ENCODE data around the gene ZC2HC1B. TPM values are rescaled to one million over a fixed set of nuclear protein-coding genes. Genes with fewer than 3 reads are reported as not detected.

Gene ZC2HC1B
- total RNA-seq, 1 experiment from 2014 or later: not detected

- H3K9me3 Mint-ChIP-seq (ENCODE audit: unreplicated experiment): no peaks in the 10 kb centered on the region
- Histone ChIP-seq H3K4me3 (ENCODE audit: low read depth, low read length) (no peak overlapping the region), H3K4me1 (peaks cover 25% of the 10 kb centered on the region), H3K36me3 (ENCODE audit: control insufficient read depth, insufficient read depth, low read length) (no peaks in the 10 kb centered on the region), H3K27me3 (replicated peaks; ENCODE audit: control insufficient read depth, insufficient read depth, low read length) (no peaks in the 10 kb centered on the region), H3K9me3 (no peaks in the 10 kb centered on the region)
- H3K27ac Mint-ChIP-seq (ENCODE audit: unreplicated experiment): no peak overlapping the region
- BruUV-seq (replicated peaks): no TSS peak
- H3K36me3 Mint-ChIP-seq (ENCODE audit: insufficient read depth, unreplicated experiment): no peaks in the 10 kb centered on the region
- POLR2A ChIA-PET: interaction anchor here (0.7 kb wide), 1 partner anchor 118 kb away, joined by 3 read pairs; the partner anchor contains the start of gene LTV1
- intact Hi-C loops (cut with micrococcal nuclease; ENCODE audit: unreplicated experiment): no loop called here
- CTCF ChIA-PET: interaction anchor here (0.5 kb wide), 1 partner anchor 19 kb away, joined by 3 read pairs; no protein-coding TSS in a partner anchor
- no peak for TF ChIP-seq CTCF (IDR thresholded peaks at IDR 0.05; ENCODE audit: insufficient read depth in 1 of 2, low read depth in 1 of 2, low read length in 1 of 2, severe bottlenecking in 1 of 2, unreplicated experiment in 1 of 2)
- H3K4me1 Mint-ChIP-seq (ENCODE audit: low read depth, unreplicated experiment): peaks cover 16% of the 10 kb centered on the region
- H3K27me3 Mint-ChIP-seq (ENCODE audit: insufficient read depth, unreplicated experiment): peaks cover 19% of the 10 kb centered on the region
- DNase-seq: no peak
- no peak overlapping the region for H3K4me3 Mint-ChIP-seq (ENCODE audit: unreplicated experiment)
These were observed 96.8 kb downstream of the ZC2HC1B start for GRCh38 chr6:143961066-143961465.

DNA sequence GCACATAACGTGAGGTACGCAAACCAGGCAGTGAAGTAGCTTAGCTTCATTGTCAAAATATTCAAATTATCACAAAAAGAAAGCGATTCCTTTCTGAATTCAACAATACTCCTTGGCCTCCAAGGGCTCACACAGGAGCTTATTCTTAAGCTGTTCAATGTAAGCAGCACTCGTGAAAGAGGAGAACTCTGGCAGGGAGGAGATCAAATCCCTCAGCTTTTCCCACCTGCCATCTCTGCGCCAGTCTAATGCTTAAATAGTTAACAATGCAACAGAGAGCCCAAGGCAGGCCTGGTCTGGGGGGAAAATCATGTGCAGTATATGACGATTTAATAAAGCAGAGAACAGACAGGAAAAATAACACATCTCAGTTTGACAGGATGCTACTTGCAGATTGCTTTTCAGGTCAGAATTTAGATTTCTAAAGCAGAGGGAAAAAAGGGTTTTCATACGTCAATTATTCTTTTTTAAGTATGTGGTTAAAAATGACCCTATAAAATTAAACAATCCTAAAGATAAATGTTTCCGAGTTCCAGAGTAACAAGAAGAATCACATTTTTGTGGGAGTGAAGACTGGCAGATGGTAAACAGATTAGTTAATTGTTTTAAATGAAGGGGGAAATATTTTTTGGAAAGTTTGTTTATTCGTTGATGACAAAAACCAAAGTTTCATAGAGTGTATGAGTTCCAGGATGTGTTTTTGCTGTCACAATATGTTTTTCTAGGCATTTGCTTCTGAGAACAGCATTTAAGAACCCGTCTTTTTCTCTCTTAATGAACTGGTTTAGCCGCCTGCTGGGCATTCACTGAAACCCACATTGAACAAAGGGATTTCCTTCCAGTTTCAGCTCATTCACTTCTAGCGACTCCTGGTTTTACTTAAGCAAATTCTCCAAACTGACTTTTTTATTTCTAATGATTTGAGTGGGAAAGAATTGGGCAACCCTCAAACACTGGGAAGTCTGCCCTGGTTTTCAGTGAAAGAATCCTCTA lies 97.9 kb downstream of the ZC2HC1B start:
- H3K27me3 ChIP-seq (replicated peaks; ENCODE audit: control insufficient read depth, insufficient read depth, low read length): no peaks in the 10 kb centered on the region
- no peak overlapping the region for H3K4me3 Mint-ChIP-seq (ENCODE audit: unreplicated experiment)
- H3K4me1 ChIP-seq: peaks cover 25% of the 10 kb centered on the region
- no peaks in the 10 kb centered on the region for H3K9me3 ChIP-seq
- peaks cover 23% of the 10 kb centered on the region for H3K27me3 Mint-ChIP-seq (ENCODE audit: insufficient read depth, unreplicated experiment)
- H3K36me3 Mint-ChIP-seq (ENCODE audit: insufficient read depth, unreplicated experiment): no peaks in the 10 kb centered on the region
- TF ChIP-seq CTCF (IDR thresholded peaks at IDR 0.05; ENCODE audit: insufficient read depth in 1 of 2, low read depth in 1 of 2, low read length in 1 of 2, severe bottlenecking in 1 of 2, unreplicated experiment in 1 of 2): peak in 1 of 2 experiments; percentile 27
- BruUV-seq (replicated peaks): no TSS peak
- H3K4me1 Mint-ChIP-seq (ENCODE audit: low read depth, unreplicated experiment): peaks cover 16% of the 10 kb centered on the region
- no peak for DNase-seq
- no peak overlapping the region for H3K27ac Mint-ChIP-seq (ENCODE audit: unreplicated experiment)
- H3K4me3 ChIP-seq (ENCODE audit: low read depth, low read length): no peak overlapping the region
- H3K9me3 Mint-ChIP-seq (ENCODE audit: unreplicated experiment): no peaks in the 10 kb centered on the region
- ChIA-PET POLR2A (interaction anchor here (0.7 kb wide), 1 partner anchor 119 kb away, joined by 3 read pairs; the partner anchor contains the start of gene LTV1), CTCF (interaction anchor here (1.0 kb wide), 1 partner anchor 22 kb away, joined by 4 read pairs; no protein-coding TSS in a partner anchor)
- intact Hi-C loops (cut with micrococcal nuclease; ENCODE audit: unreplicated experiment): no loop called here
- H3K36me3 ChIP-seq (ENCODE audit: control insufficient read depth, insufficient read depth, low read length): no peaks in the 10 kb centered on the region

DNA sequence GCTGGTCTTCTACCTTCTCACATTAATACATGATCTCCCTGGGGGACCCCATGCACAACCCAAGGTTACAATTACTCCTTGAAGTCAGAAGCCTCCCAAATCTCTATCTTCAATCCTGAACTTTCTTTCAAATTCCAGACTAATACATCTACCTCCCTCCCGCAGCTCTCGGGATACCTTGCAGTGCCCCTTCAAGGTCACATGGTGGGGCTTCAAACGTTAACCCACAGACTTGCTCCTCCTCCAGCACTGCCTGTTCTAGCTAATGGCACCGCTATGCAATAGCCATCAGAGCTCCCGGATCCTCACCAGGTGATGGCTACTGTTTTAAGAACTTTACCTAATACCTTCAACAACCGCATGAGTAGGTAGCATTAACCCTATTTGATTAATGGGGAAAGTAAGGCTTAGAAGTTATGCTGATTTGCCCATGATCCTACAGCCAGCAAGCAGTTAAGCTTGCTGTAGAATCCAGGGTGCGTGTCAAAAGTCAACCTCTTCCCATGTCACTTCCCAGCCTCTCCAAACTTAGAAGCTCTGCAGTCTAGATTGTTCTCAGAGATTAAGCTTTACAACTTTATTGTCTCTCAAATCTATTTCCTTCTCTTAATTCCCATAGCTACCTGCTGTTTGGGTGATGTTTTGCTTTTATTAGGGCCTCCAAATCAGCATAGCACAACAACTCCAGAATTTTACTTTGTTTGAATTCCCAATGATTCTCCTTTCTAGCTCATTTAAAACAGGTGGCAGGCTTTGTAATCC lies 99.1 kb downstream of the ZC2HC1B start:
- DNase-seq: no peak
- no peak overlapping the region for H3K4me3 ChIP-seq (ENCODE audit: low read depth, low read length)
- TF ChIP-seq CTCF (IDR thresholded peaks at IDR 0.05; ENCODE audit: insufficient read depth in 1 of 2, low read depth in 1 of 2, low read length in 1 of 2, severe bottlenecking in 1 of 2, unreplicated experiment in 1 of 2): no peak
- no TSS peak for BruUV-seq (replicated peaks)
- no peaks in the 10 kb centered on the region for H3K36me3 Mint-ChIP-seq (ENCODE audit: insufficient read depth, unreplicated experiment)
- ChIA-PET CTCF (interaction anchor here (0.9 to 1.0 kb wide), 2 partner anchors 23 to 125 kb away, joined by 3 to 4 read pairs; no protein-coding TSS in a partner anchor), POLR2A (no interaction called here)
- H3K4me3 Mint-ChIP-seq (ENCODE audit: unreplicated experiment): no peak overlapping the region
- peaks cover 20% of the 10 kb centered on the region for H3K4me1 ChIP-seq
- no peak overlapping the region for H3K27ac Mint-ChIP-seq (ENCODE audit: unreplicated experiment)
- peaks cover 16% of the 10 kb centered on the region for H3K4me1 Mint-ChIP-seq (ENCODE audit: low read depth, unreplicated experiment)
- intact Hi-C loops (cut with micrococcal nuclease; ENCODE audit: unreplicated experiment): no loop called here
- H3K36me3 ChIP-seq (ENCODE audit: control insufficient read depth, insufficient read depth, low read length): no peaks in the 10 kb centered on the region
- H3K27me3 ChIP-seq (replicated peaks; ENCODE audit: control insufficient read depth, insufficient read depth, low read length): no peaks in the 10 kb centered on the region
- peaks cover 31% of the 10 kb centered on the region for H3K27me3 Mint-ChIP-seq (ENCODE audit: insufficient read depth, unreplicated experiment)
- H3K9me3 Mint-ChIP-seq (ENCODE audit: unreplicated experiment): no peaks in the 10 kb centered on the region
- H3K9me3 ChIP-seq: no peaks in the 10 kb centered on the region

All from Caco-2 (cell line).